HepG2 (cell line): ENCODE data around the gene DENND4A. TPM values are rescaled to one million over a fixed set of nuclear protein-coding genes. Genes with fewer than 3 reads are reported as not detected.
A peak's percentile ranks its signal among the peaks of the same experiment; 100 is the strongest.

Source experiments
- ATAC-seq: fragments of 200-7000 bp; cut with Tn5 transposase; 3 replicates; pipeline ENCODE4 v1.9.1; 2020; ENCODE audit warnings: mild to moderate bottlenecking, moderate library complexity
- BruUV-seq: library from RNA; stranded (reverse); fragments of 400-500 nt; replicated peaks from 2 replicates; lab custom pipeline; 2021; lab: Mats Ljungman, UMichigan
- CTCF ChIA-PET: fragments of 300-600 bp; formaldehyde crosslinking; extraction: SDS; loops from one replicate; lab custom pipeline; 2021; ENCODE audit warnings: low total read pairs, inconsistent platforms, low intra/inter-chr PET ratio; lab: Yijun Ruan, JAX
- POLR2A ChIA-PET: fragments of 350-600 bp; sonication (Branson Sonifier 250); formaldehyde crosslinking; loops from one replicate; lab custom pipeline; 2020; ENCODE audit warnings: antibody characterized with exemption, inconsistent platforms; lab: Yijun Ruan, JAX
- DNase-seq: peaks from one replicate; pipeline ENCODE4 v3.0.0-alpha.2; 2015; ENCODE audit warnings: low spot score
- FAIRE-seq: peaks from 3 replicates; lab custom pipeline; 2011; peaks lifted over from hg19 to GRCh38; lab: Jason Lieb, UNC
- H2AFZ ChIP-seq: one replicate; pipeline ENCODE4 v1.6.1; 2011; ENCODE audit warnings: low read length, inconsistent platforms
- H3K27ac ChIP-seq: fragments of 300-600 bp; 3 replicates; pipeline ENCODE4 v1.8.0; 2011; ENCODE audit warnings: mixed run types, mild to moderate bottlenecking, mixed read lengths, low read length, inconsistent platforms; ENCODE audit not compliant: insufficient read depth; ENCODE audit errors: extremely low read length
- H3K27me3 ChIP-seq, 2 experiments: fragments of 200-600 bp in 1 of 2; 2 replicates in 1 of 2; 3 replicates in 1 of 2; pipeline versions ENCODE4 v1.6.0 to v1.8.0; 2011; ENCODE audit warnings: low read length in 2 of 2, mild to moderate bottlenecking in 2 of 2, moderate library complexity in 2 of 2, inconsistent platforms in 1 of 2; ENCODE audit not compliant: insufficient read depth in 2 of 2, control insufficient read depth in 1 of 2
- H3K36me3 ChIP-seq, 2 experiments: fragments of 200-600 bp in 1 of 2; replicated peaks in 1 of 2; 2 replicates in 1 of 2; 3 replicates in 1 of 2; pipeline versions ENCODE4 v1.5.1 to v1.8.0; 2011; ENCODE audit warnings: low read length in 2 of 2, inconsistent platforms in 1 of 2; ENCODE audit not compliant: insufficient read depth in 2 of 2, control insufficient read depth in 1 of 2
- H3K4me1 ChIP-seq: 2 replicates; pipeline ENCODE4 v1.5.1; 2012; ENCODE audit warnings: low read length, inconsistent platforms; ENCODE audit not compliant: insufficient read depth
- H3K4me2 ChIP-seq: 2 replicates; pipeline ENCODE4 v1.6.0; 2011; ENCODE audit warnings: low read depth, low read length, inconsistent platforms
- H3K4me3 ChIP-seq, 3 experiments: fragments of 200-600 bp in 1 of 3; sonication (generic), shearing (Covaris generic) in 1 of 3; replicated peaks in 1 of 3; 2 replicates each; pipeline ENCODE4 v1.5.1; 2011 to 2016; ENCODE audit warnings: low read length in 3 of 3, inconsistent platforms in 2 of 3, low read depth in 2 of 3, mild to moderate bottlenecking in 2 of 3, control low read depth in 1 of 3, mixed read lengths in 1 of 3; ENCODE audit not compliant: insufficient read depth in 1 of 3
- H3K79me2 ChIP-seq: one replicate; pipeline ENCODE4 v1.6.1; 2011; ENCODE audit warnings: low read length, inconsistent platforms; ENCODE audit not compliant: insufficient read depth
- H3K9ac ChIP-seq: 2 replicates; pipeline ENCODE4 v1.6.0; 2011; ENCODE audit warnings: mild to moderate bottlenecking, low read depth, low read length, inconsistent platforms; ENCODE audit not compliant: insufficient read depth
- H3K9me3 ChIP-seq: 2 replicates; pipeline ENCODE4 v1.5.1; 2012; ENCODE audit warnings: mild to moderate bottlenecking, low read length
- H4K20me1 ChIP-seq: 2 replicates; pipeline ENCODE4 v1.6.0; 2011; ENCODE audit warnings: inconsistent platforms, mild to moderate bottlenecking, low read length, moderate library complexity; ENCODE audit not compliant: insufficient read depth
- CEBPB ChIP-seq: IDR thresholded peaks from 2 replicates; pipeline ENCODE4 v1.6.1; 2011; ENCODE audit warnings: low read depth, low read length, improper control_type of control experiment, borderline replicate concordance
- ELF4 ChIP-seq: sonication (generic); formaldehyde crosslinking; IDR thresholded peaks from 2 replicates; pipeline ENCODE4 v1.5.0; 2020; ENCODE audit warnings: missing genetic modification reagents, mild to moderate bottlenecking, moderate library complexity, borderline replicate concordance
- FOXO1 ChIP-seq: sonication (generic); formaldehyde crosslinking; IDR thresholded peaks from 2 replicates; pipeline ENCODE4 v1.4.0; 2020; ENCODE audit warnings: missing genetic modification reagents
- NRL ChIP-seq: sonication (generic); formaldehyde crosslinking; IDR thresholded peaks from 2 replicates; pipeline ENCODE4 v1.5.0; 2020; ENCODE audit warnings: missing genetic modification reagents, mild to moderate bottlenecking, moderate library complexity, borderline replicate concordance
- PHF8 ChIP-seq: sonication (generic); formaldehyde crosslinking; IDR thresholded peaks from 2 replicates; pipeline ENCODE4 v1.5.0; 2020; ENCODE audit warnings: missing genetic modification reagents
- PLRG1 ChIP-seq: fragments of 450-650 bp; conservative IDR thresholded peaks from 2 replicates; pipeline ENCODE4 v1.6.1; 2016
- ZNF569 ChIP-seq: sonication (generic); formaldehyde crosslinking; IDR thresholded peaks from 2 replicates; pipeline ENCODE4 v1.5.0; 2020; ENCODE audit warnings: mild to moderate bottlenecking, missing genetic modification reagents, moderate library complexity, borderline replicate concordance
- WGBS: methylation state at CpG from one replicate; pipeline ENCODE4 v1.1.6; 2017; ENCODE audit warnings: low lambda C conversion rate; 5-methylcytosine and 5-hydroxymethylcytosine counted together
- in situ Hi-C: cut with HindIII; loops from 2 replicates; pipeline ENCODE4 v1.10.0; 2017; ENCODE audit warnings: low pct_unique_long_range_greater_than_20kb; ENCODE audit not compliant: extremely low pct_ligation_motif_present
- intact Hi-C: fragments of 100-400 bp; cut with micrococcal nuclease; formaldehyde crosslinking; loops from one replicate; pipeline ENCODE4 v1.10.0; 2022; ENCODE audit not compliant: unreplicated experiment
- polyA plus RNA-seq, 8 experiments: library from polyadenylated mRNA; depleted of rRNA in 3 of 8; stranded (reverse) in 7 of 8; unstranded in 1 of 8; fragments of >200 nt; fragmentation: Illumina TruSeq in 4 of 8; extraction: Trizol in 4 of 8; gene quantifications; 2 replicates each; pipeline versions ENCODE4 v1.2.1 to v1.2.3, GENCODE V29; 2011 to 2016; ENCODE audit warnings: low read depth in 4 of 8, missing spikeins in 1 of 8, mixed read lengths in 1 of 8; ENCODE audit not compliant: insufficient read depth in 1 of 8
- total RNA-seq, 5 experiments: library from RNA; depleted of rRNA; stranded (reverse); fragments of >200 nt; fragmentation: Illumina TruSeq; extraction: Trizol; gene quantifications; 2 replicates each; pipeline ENCODE4 v1.2.3, GENCODE V29; 2016; ENCODE audit warnings: low read depth in 1 of 5

Gene DENND4A
- total and polyA plus RNA-seq, 2 of the 13 experiments (the other 11 are each of a cell fraction or from before 2014, with no cell fraction given): 13.2 to 18.6 TPM

DNA sequence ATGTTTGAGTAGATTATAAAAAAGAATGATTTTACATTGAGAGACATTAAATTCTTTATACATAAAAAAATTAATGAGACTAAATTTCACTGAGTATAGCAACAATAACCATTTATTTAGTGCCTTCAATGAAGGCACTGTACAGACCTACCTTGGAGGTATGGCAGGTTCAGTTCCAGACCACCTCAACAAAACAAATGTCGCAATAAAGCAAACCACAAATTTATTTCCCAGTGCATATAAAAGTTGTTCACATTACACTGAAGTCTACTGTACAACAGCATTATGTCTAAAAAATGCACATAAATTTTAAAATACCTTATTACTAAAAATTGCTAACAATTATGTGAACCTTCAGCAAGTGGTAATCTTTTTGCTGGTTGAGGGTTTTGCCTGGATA, 111.5 kb downstream of the DENND4A start:
- FAIRE-seq: no peak
- ChIA-PET CTCF (no interaction called here), POLR2A (no interaction called here)

DNA sequence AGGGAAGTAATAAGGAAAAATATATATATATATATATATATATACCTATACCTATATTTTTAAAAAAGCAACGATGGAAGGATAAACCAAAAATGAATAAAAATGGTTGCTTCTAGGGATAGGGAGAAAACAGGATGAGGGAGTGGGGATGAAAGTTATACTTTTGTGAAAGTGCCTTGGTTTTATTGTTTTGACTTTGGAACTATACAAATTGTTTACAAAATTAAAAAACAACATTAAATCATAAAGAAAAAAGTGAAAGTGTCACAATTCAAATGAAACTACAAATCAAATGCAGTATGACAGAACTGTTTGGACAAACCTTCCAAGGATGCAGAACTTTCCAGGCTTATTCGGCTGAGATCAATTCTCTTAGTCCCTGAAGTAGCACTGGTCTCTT, 116.0 kb downstream of the DENND4A start:
- no peak for FAIRE-seq
- no peak overlapping the region for H3K9ac ChIP-seq
- 91% methylated on average over 2 of the region's 2 CpGs for WGBS
- no peak overlapping the region for H3K27ac ChIP-seq
- no peaks in the 10 kb centered on the region for H3K79me2 ChIP-seq
- DNase-seq: no peak
- ChIA-PET POLR2A (no interaction called here), CTCF (no interaction called here)
- H4K20me1 ChIP-seq: no peaks in the 10 kb centered on the region
- no peak overlapping the region for H3K4me3 ChIP-seq
- in situ Hi-C loops (no loop called here), intact Hi-C loops (no loop called here)
- TF ChIP-seq PHF8 (CRISPR knock-in tag): no peak
- TF ChIP-seq NRL: no peak
- no peak for TF ChIP-seq ELF4
- TF ChIP-seq PLRG1: no peak
- BruUV-seq: no TSS peak
- H2AFZ ChIP-seq: no peak overlapping the region
- H3K36me3 ChIP-seq: peaks cover 0 to 24% of the 10 kb centered on the region in 2 experiments; a peak in 3 of 5 replicates
- no peaks in the 10 kb centered on the region for H3K4me1 ChIP-seq
- no peaks in the 10 kb centered on the region for H3K9me3 ChIP-seq
- ATAC-seq: no peak
- no peaks in the 10 kb centered on the region for H3K27me3 ChIP-seq
- H3K4me2 ChIP-seq: no peak overlapping the region

More for the DNA sequence above, 111.5 kb downstream of the DENND4A start:
- Histone ChIP-seq H3K27me3 (no peaks in the 10 kb centered on the region), H3K4me1 (no peaks in the 10 kb centered on the region), H3K79me2 (no peaks in the 10 kb centered on the region), H3K9ac (no peak overlapping the region), H2AFZ (no peak overlapping the region), H4K20me1 (no peaks in the 10 kb centered on the region), H3K4me3 (no peak overlapping the region), H3K27ac (no peak overlapping the region), H3K36me3 (0 out of 5 replicates have a peak, but pooled peaks cover 0 to 2% of the 10 kb centered on the region in 2 experiments), H3K4me2 (no peak overlapping the region), H3K9me3 (no peaks in the 10 kb centered on the region)
- in situ Hi-C loops: no loop called here
- no peak for DNase-seq
- TF ChIP-seq CEBPB (peak; percentile 56; the same call in 1 of the 2 replicates), ZNF569 (CRISPR knock-in tag) (no peak), FOXO1 (CRISPR knock-in tag) (no peak), NRL (no peak)
- intact Hi-C loops: no loop called here
- no peak for ATAC-seq
- WGBS: 97% methylated on average over 1 of the region's 1 CpG
- BruUV-seq: no TSS peak
